Right cardiac atrium (tissue), 5 donors: ENCODE measurements around the gene MRI1. TPM values are rescaled to one million over a fixed set of nuclear protein-coding genes. Genes with fewer than 3 reads are reported as not detected.

ENCODE experiments used
- ATAC-seq, 2 donors: fragments of 200-7000 bp; cut with Tn5 transposase; one replicate each; pipeline versions ENCODE4 v1.8.0 to v1.9.1; 2020; ENCODE audit warnings: moderate library complexity in 2 of 2, mild to moderate bottlenecking in 1 of 2
- DNase-seq, 3 donors: peaks; one replicate each; pipeline ENCODE4 v3.0.0-alpha.2; 2020
- H3K27ac ChIP-seq: one replicate; pipeline ENCODE4 v1.5.1; 2013; ENCODE audit warnings: mild to moderate bottlenecking, low read length, control low read depth, moderate library complexity
- H3K27me3 ChIP-seq: one replicate; pipeline ENCODE4 v1.6.1; 2013; ENCODE audit not compliant: control insufficient read depth, insufficient read depth
- H3K4me1 ChIP-seq: one replicate; pipeline ENCODE4 v1.6.1; 2013; ENCODE audit warnings: low read length; ENCODE audit not compliant: control insufficient read depth, insufficient read depth
- H3K4me3 ChIP-seq: one replicate; pipeline ENCODE4 v1.5.1; 2013; ENCODE audit warnings: low read length, control low read depth
- H3K9me3 ChIP-seq: one replicate; pipeline ENCODE4 v1.6.1; 2013; ENCODE audit warnings: low read length; ENCODE audit not compliant: control insufficient read depth
- WGBS: extraction: QIAGEN DNeasy Blood & Tissue Kit; methylation state at CpG from one replicate; pipeline ENCODE4 v1.1.7; 2013; 5-methylcytosine and 5-hydroxymethylcytosine counted together
- intact Hi-C, 4 donors: fragments of 100-400 bp; cut with DNase I; formaldehyde crosslinking; loops; one replicate each; pipeline versions ENCODE4 v1.11.0 to v1.14.0; 2022 to 2023
- long read RNA-seq, 4 donors: library from polyadenylated mRNA; unstranded; transcript quantifications; one replicate each; pipeline ENCODE4 v2.0.0, GENCODE V29; 2020 to 2021
- polyA plus RNA-seq: library from polyadenylated mRNA; stranded (reverse); fragments of 200-250 nt; gene quantifications from one replicate; pipeline ENCODE4 v1.2.3, GENCODE V29; 2013
- total RNA-seq, 4 donors: library from RNA; stranded (reverse); fragmentation: NEBNext Ultra II Directional; extraction: Animal tissue kit (Norgen Biotek cat#: 25700); gene quantifications; one replicate each; pipeline ENCODE4 v1.2.1, GENCODE V29; 2021
- donor health status: healthy with polysubstance abuse.
- donor health status: DM: no; HTN: yes; CAD: no.
- donor health status: DM: no; HTN: no; CAD: no.
- donor health status: DM: no; HTN: yes; CAD: no; lungs with severe emphysema.
- donor health status: DM: yes; HTN: yes; CAD: no.

The MRI1 gene
- total RNA-seq (10 to 100 TPM; 14.9 to 21.2 (median 16.8) TPM), polyA plus RNA-seq (11.2 TPM)
- long read RNA-seq, donor 1, partial matches to known transcripts = 1 of 7 reads
- long read RNA-seq, donor 1, other reads (novel, unspliced or antisense) = 4 of 7 reads
- long read RNA-seq, donor 2, partial matches to known transcripts = 0 of 7 reads
- long read RNA-seq, donor 2, other reads (novel, unspliced or antisense) = 7 of 7 reads
- long read RNA-seq, donor 3, transcript MRI1-201 (6 exons, 1,735 nt) = major isoform, 5 of 16 reads
- long read RNA-seq, donor 3, partial matches to known transcripts = 4 of 16 reads
- long read RNA-seq, donor 3, other reads (novel, unspliced or antisense) = 6 of 16 reads
- long read RNA-seq, donor 4, partial matches to known transcripts = 2 of 6 reads
- long read RNA-seq, donor 4, other reads (novel, unspliced or antisense) = 2 of 6 reads

GRCh38 chr19:13764101-13764807, at the start of gene MRI1:
Gene MRI1, plus strand, starts transcription at chr19:13764522. Its CDS starts 67 bp downstream, at chr19:13764589.
- intact Hi-C loops = no loop called here
- peak; percentile 87 to 94 (median 94) for DNase-seq
- peak within 1 kb of the TSS; percentile 69 for H3K4me3 ChIP-seq
- H3K27ac ChIP-seq = peak within 1 kb of the TSS; percentile 25
- H3K4me1 ChIP-seq = no peaks in the 10 kb centered on the region
- H3K9me3 ChIP-seq = no peaks in the 10 kb centered on the region
- no peaks in the 10 kb centered on the region for H3K27me3 ChIP-seq
- ATAC-seq = peak; percentile 91 to 92
- 15% methylated on average over 62 of the region's 67 CpGs for WGBS

GRCh38 chr19:13717194-13717643, 47.1 kb upstream of the MRI1 start:
- H3K9me3 ChIP-seq = no peaks in the 10 kb centered on the region
- 27% methylated on average over 8 of the region's 8 CpGs for WGBS
- ATAC-seq (no peak), DNase-seq (no peak)
- no peaks in the 10 kb centered on the region for H3K4me1 ChIP-seq
- H3K27ac ChIP-seq = no peak overlapping the region
- no peak overlapping the region for H3K4me3 ChIP-seq
- no peaks in the 10 kb centered on the region for H3K27me3 ChIP-seq
- intact Hi-C loops = loop anchor here in 2 of 4 donors (5.0 to 10.0 kb wide), 2 partner anchors 120 to 122 kb away; no protein-coding TSS in a partner anchor

- Histone ChIP-seq H3K4me3 (no peak overlapping the region), H3K9me3 (no peaks in the 10 kb centered on the region), H3K27ac (no peak overlapping the region), H3K27me3 (no peaks in the 10 kb centered on the region), H3K4me1 (no peaks in the 10 kb centered on the region)
- 21% methylated on average over 9 of the region's 9 CpGs for WGBS
- DNase-seq (peak; percentile 30 to 66 (median 65)), ATAC-seq (peak; percentile 54 to 81)
- intact Hi-C loops = loop anchor here in 3 of 4 donors (1.0 to 10.0 kb wide), 3 partner anchors 120 to 124 kb away; no protein-coding TSS in a partner anchor
Measured at GRCh38 chr19:13718733-13719132, 45.6 kb upstream of the MRI1 start.

GRCh38 chr19:13722146-13722545, 42.2 kb upstream of the MRI1 start:
- Histone ChIP-seq H3K27ac (no peak overlapping the region), H3K4me3 (no peak overlapping the region), H3K9me3 (no peaks in the 10 kb centered on the region), H3K4me1 (no peaks in the 10 kb centered on the region), H3K27me3 (no peaks in the 10 kb centered on the region)
- no peak for DNase-seq
- WGBS = 75% methylated on average over 6 of the region's 6 CpGs
- ATAC-seq = no peak
- intact Hi-C loops = loop anchor here in 3 of 4 donors (5.0 to 10.0 kb wide), 3 partner anchors 125 to 447 kb away; no protein-coding TSS in a partner anchor

GRCh38 chr19:13723206-13723605, 41.1 kb upstream of the MRI1 start:
- Histone ChIP-seq H3K27me3 (no peaks in the 10 kb centered on the region), H3K9me3 (no peaks in the 10 kb centered on the region), H3K4me1 (no peaks in the 10 kb centered on the region), H3K4me3 (no peak overlapping the region), H3K27ac (no peak overlapping the region)
- intact Hi-C loops = loop anchor here in 3 of 4 donors (5.0 to 10.0 kb wide), 3 partner anchors 126 to 448 kb away; no protein-coding TSS in a partner anchor
- 84% methylated on average over 5 of the region's 5 CpGs for WGBS
- DNase-seq (no peak), ATAC-seq (no peak)

GRCh38 chr19:13726323-13726722, 38.0 kb upstream of the MRI1 start:
- no peak for ATAC-seq
- WGBS = 95% methylated on average over 5 of the region's 5 CpGs
- Histone ChIP-seq H3K27me3 (no peaks in the 10 kb centered on the region), H3K27ac (no peak overlapping the region), H3K4me1 (no peaks in the 10 kb centered on the region), H3K4me3 (no peak overlapping the region), H3K9me3 (no peaks in the 10 kb centered on the region)
- no peak for DNase-seq
- intact Hi-C loops = loop anchor here in 1 of 4 donors (10.0 kb wide), 1 partner anchor 452 kb away; no protein-coding TSS in a partner anchor

GRCh38 chr19:13727798-13728197, 36.5 kb upstream of the MRI1 start:
- no peak overlapping the region for H3K27ac ChIP-seq
- ATAC-seq (no peak), DNase-seq (no peak)
- H3K27me3 ChIP-seq = no peaks in the 10 kb centered on the region
- H3K9me3 ChIP-seq = no peaks in the 10 kb centered on the region
- no peak overlapping the region for H3K4me3 ChIP-seq
- intact Hi-C loops = loop anchor here in 1 of 4 donors (10.0 kb wide), 1 partner anchor 453 kb away; no protein-coding TSS in a partner anchor
- H3K4me1 ChIP-seq = no peaks in the 10 kb centered on the region
- 47% methylated on average over 8 of the region's 8 CpGs for WGBS

- intact Hi-C loops = loop anchor here in 1 of 4 donors (10.0 kb wide), 1 partner anchor 455 kb away; no protein-coding TSS in a partner anchor
- WGBS = 59% methylated on average over 2 of the region's 2 CpGs
- H3K27me3 ChIP-seq = no peaks in the 10 kb centered on the region
- DNase-seq = no peak
- no peak overlapping the region for H3K27ac ChIP-seq
- peaks cover 2% of the 10 kb centered on the region for H3K4me1 ChIP-seq
- no peaks in the 10 kb centered on the region for H3K9me3 ChIP-seq
- no peak for ATAC-seq
- H3K4me3 ChIP-seq = no peak overlapping the region
Measured at GRCh38 chr19:13729859-13730258, 34.5 kb upstream of the MRI1 start.

- ATAC-seq (peak; percentile 99 to 100), DNase-seq (peak; percentile 96 to 99 (median 99))
- Histone ChIP-seq H3K9me3 (no peaks in the 10 kb centered on the region), H3K4me3 (peak overlapping the region; percentile 80), H3K27ac (peak overlapping the region; percentile 91), H3K27me3 (no peaks in the 10 kb centered on the region), H3K4me1 (peaks cover 2% of the 10 kb centered on the region)
- intact Hi-C loops = no loop called here
- WGBS = 2% methylated on average over 39 of the region's 39 CpGs
Measured at GRCh38 chr19:13731147-13731964, 33.0 kb upstream of the MRI1 start.

GRCh38 chr19:13732337-13732736, 32.0 kb upstream of the MRI1 start:
- no peak overlapping the region for H3K27ac ChIP-seq
- H3K27me3 ChIP-seq = no peaks in the 10 kb centered on the region
- peaks cover 2% of the 10 kb centered on the region for H3K4me1 ChIP-seq
- WGBS = 83% methylated on average over 8 of the region's 8 CpGs
- ATAC-seq (no peak), DNase-seq (no peak)
- intact Hi-C loops = no loop called here
- H3K4me3 ChIP-seq = no peak overlapping the region
- H3K9me3 ChIP-seq = no peaks in the 10 kb centered on the region
